NCI-H2029 (cell line): ENCODE results near the gene CCDC87.
"Not testable (repeated sequence)": the region's sequence is repeated elsewhere in the genome, so short reads cannot be mapped to it uniquely, and the experiment has no call there.

ENCODE experiments used
- DNase-seq: peaks from one replicate; lab custom pipeline; 2025; lab: John Stamatoyannopoulos, UW

The CCDC87 gene

GRCh38 chr11:66592457-66593302 is at the start of gene CCDC87, which contains the start of gene CCS:
Gene CCDC87, minus strand, starts transcription at chr11:66593063. Its CDS starts 48 bp downstream, at chr11:66593015.
Gene CCS, plus strand, starts transcription at chr11:66593185. Its CDS starts 77 bp downstream, at chr11:66593262.
- peak; percentile 95 for DNase-seq

- DNase-seq: no peak
Measured at GRCh38 chr11:66641834-66642233, 49.0 kb upstream of the CCDC87 start.

- DNase-seq: not testable (repeated sequence)
Measured at GRCh38 chr11:66639814-66640340, 47.0 kb upstream of the CCDC87 start.

GRCh38 chr11:66639066-66639813 is 46.4 kb upstream of the CCDC87 start:
- DNase-seq: peak; percentile 31

- peak; percentile 99 for DNase-seq
Measured at GRCh38 chr11:66638177-66639065, 45.6 kb upstream of the CCDC87 start, which contains the start of gene RBM4. Gene RBM4, plus strand, starts transcription at chr11:66638703. Its CDS starts 1,009 bp downstream, at chr11:66639712.

- DNase-seq: no peak
Measured at GRCh38 chr11:66637557-66638176, 44.8 kb upstream of the CCDC87 start.

GRCh38 chr11:66636411-66636810 is 43.5 kb upstream of the CCDC87 start:
- no peak for DNase-seq

GRCh38 chr11:66632952-66633351 is 40.1 kb upstream of the CCDC87 start:
- no peak for DNase-seq

GRCh38 chr11:66631883-66632282 is 39.0 kb upstream of the CCDC87 start:
- no peak for DNase-seq

GRCh38 chr11:66629356-66629755 is 36.5 kb upstream of the CCDC87 start:
- DNase-seq: no peak

- no peak for DNase-seq
Measured at GRCh38 chr11:66628061-66628603, 35.3 kb upstream of the CCDC87 start.

- DNase-seq: no peak
Measured at GRCh38 chr11:66626926-66627325, 34.1 kb upstream of the CCDC87 start.

GRCh38 chr11:66626382-66626781 is 33.5 kb upstream of the CCDC87 start:
- no peak for DNase-seq

- DNase-seq: no peak
Measured at GRCh38 chr11:66625752-66626149, 32.9 kb upstream of the CCDC87 start.

GRCh38 chr11:66625041-66625751 is 32.3 kb upstream of the CCDC87 start:
- no peak for DNase-seq

GRCh38 chr11:66624450-66624849 is 31.6 kb upstream of the CCDC87 start:
- DNase-seq: no peak

- DNase-seq: no peak
Measured at GRCh38 chr11:66619080-66619554, 26.3 kb upstream of the CCDC87 start.

GRCh38 chr11:66617155-66617834 is 24.4 kb upstream of the CCDC87 start:
- peak; percentile 72 for DNase-seq

- peak; percentile 99 for DNase-seq
Measured at GRCh38 chr11:66616379-66617154, 23.7 kb upstream of the CCDC87 start, which contains the start of gene RBM14. Gene RBM14, plus strand, starts transcription at chr11:66616630. Its CDS starts 91 bp downstream, at chr11:66616721.
